ENCODE data around the gene MYH11.
"Not testable (repeated sequence)": the region's sequence is repeated elsewhere in the genome, so short reads cannot be mapped to it uniquely, and the experiment has no call there.

MYH11 gene

GRCh38 chr16:15820837-15821236 lies 36.0 kb downstream of the MYH11 start:
- TF ChIP-seq, protein P1, sequence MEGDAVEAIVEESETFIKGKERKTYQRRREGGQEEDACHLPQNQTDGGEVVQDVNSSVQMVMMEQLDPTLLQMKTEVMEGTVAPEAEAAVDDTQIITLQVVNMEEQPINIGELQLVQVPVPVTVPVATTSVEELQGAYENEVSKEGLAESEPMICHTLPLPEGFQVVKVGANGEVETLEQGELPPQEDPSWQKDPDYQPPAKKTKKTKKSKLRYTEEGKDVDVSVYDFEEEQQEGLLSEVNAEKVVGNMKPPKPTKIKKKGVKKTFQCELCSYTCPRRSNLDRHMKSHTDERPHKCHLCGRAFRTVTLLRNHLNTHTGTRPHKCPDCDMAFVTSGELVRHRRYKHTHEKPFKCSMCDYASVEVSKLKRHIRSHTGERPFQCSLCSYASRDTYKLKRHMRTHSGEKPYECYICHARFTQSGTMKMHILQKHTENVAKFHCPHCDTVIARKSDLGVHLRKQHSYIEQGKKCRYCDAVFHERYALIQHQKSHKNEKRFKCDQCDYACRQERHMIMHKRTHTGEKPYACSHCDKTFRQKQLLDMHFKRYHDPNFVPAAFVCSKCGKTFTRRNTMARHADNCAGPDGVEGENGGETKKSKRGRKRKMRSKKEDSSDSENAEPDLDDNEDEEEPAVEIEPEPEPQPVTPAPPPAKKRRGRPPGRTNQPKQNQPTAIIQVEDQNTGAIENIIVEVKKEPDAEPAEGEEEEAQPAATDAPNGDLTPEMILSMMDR (IDR thresholded peaks at IDR 0.05; ENCODE audit: borderline replicate concordance, control extremely low read depth, extremely low read depth, insufficient read depth, missing control alignments), result no peak
- DNase-seq (ENCODE audit: low spot score), result no peak
- in situ Hi-C loops (cut with MboI; ENCODE audit: low sequenced_read_pairs, unreplicated experiment), result loop anchor here (25.0 kb wide), 1 partner anchor 991 kb away; no protein-coding TSS in a partner anchor

DNA sequence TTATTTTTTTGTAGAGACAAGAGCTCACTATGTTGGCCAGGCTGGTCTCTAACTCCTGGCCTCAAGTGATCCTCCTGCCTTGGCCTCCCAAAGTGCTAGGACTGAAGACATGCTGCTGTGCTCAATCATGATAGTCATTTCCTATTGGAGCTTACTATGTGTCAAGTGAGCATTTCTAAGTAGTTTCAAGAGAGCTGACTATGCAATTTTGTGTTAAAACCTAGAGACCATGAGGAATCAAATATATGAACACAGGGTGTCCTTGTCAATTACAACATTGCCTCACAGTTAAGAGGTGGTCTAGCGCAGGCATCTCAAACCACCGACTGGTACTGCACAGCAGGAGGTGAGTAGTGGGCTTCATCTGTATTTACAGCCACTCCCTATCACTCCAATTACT lies 37.8 kb downstream of the MYH11 start:
- TF ChIP-seq, protein P1 (IDR thresholded peaks at IDR 0.05; ENCODE audit: borderline replicate concordance, control extremely low read depth, extremely low read depth, insufficient read depth, missing control alignments), result no peak
- in situ Hi-C loops (cut with MboI; ENCODE audit: low sequenced_read_pairs, unreplicated experiment), result loop anchor here (10.0 to 25.0 kb wide), 2 partner anchors 64 to 993 kb away; no protein-coding TSS in a partner anchor
- no peak for DNase-seq (ENCODE audit: low spot score)

DNA sequence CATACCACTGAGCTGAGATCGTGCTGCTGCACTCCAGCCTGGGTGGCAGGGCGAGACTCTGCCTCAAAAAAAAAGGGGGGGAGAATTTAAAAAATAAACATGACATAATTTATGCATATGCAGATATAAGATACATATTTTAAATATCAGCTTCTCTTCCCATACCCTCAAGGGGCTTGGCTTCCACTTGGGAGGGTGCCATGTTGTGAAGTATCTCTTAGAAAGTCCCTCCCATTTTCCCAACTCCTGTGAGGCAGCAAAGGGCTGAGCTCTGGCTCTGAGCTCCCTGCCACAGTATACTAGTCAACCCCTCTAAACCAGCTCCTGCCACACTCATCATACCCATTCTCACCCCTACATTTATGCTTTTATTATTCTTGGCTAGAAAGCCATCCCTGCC lies 39.4 kb downstream of the MYH11 start:
- TF ChIP-seq, protein P1 (IDR thresholded peaks at IDR 0.05; ENCODE audit: borderline replicate concordance, control extremely low read depth, extremely low read depth, insufficient read depth, missing control alignments), result no peak
- in situ Hi-C loops (cut with MboI; ENCODE audit: low sequenced_read_pairs, unreplicated experiment), result loop anchor here (10.0 to 25.0 kb wide), 2 partner anchors 63 to 995 kb away; no protein-coding TSS in a partner anchor
- DNase-seq (ENCODE audit: low spot score), result no peak

DNA sequence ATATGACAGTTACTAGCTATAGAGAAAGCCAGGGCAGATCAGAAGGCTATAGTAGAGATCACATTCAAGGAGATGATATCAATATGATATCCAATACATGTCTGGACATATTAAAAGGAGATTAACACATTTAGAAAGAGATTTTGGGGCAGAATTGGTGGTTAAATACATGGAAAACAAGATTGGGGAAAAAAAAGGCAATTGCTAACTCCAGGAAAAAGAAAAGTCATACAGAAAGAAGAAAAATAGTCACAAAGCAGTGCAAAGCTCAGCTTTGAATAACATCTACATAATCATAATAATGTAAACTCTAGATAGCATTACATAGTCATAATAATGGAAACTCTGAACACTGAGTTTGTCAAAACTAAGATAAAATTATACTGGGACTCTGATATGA lies 40.6 kb downstream of the MYH11 start:
- TF ChIP-seq, protein P1 (IDR thresholded peaks at IDR 0.05; ENCODE audit: borderline replicate concordance, control extremely low read depth, extremely low read depth, insufficient read depth, missing control alignments), result no peak
- no peak for DNase-seq (ENCODE audit: low spot score)
- in situ Hi-C loops (cut with MboI; ENCODE audit: low sequenced_read_pairs, unreplicated experiment), result loop anchor here (10.0 to 25.0 kb wide), 2 partner anchors 61 to 996 kb away; no protein-coding TSS in a partner anchor

GRCh38 chr16:15812401-15812750 lies 44.5 kb downstream of the MYH11 start:
- in situ Hi-C loops (cut with MboI; ENCODE audit: low sequenced_read_pairs, unreplicated experiment), result loop anchor here (10.0 to 25.0 kb wide), 2 partner anchors 58 to 1000 kb away; no protein-coding TSS in a partner anchor
- DNase-seq (ENCODE audit: low spot score), result not testable (repeated sequence)

GRCh38 chr16:15811481-15812400 lies 45.1 kb downstream of the MYH11 start:
- no peak for DNase-seq (ENCODE audit: low spot score)
- TF ChIP-seq, protein P1 (IDR thresholded peaks at IDR 0.05; ENCODE audit: borderline replicate concordance, control extremely low read depth, extremely low read depth, insufficient read depth, missing control alignments), result no peak
- in situ Hi-C loops (cut with MboI; ENCODE audit: low sequenced_read_pairs, unreplicated experiment), result loop anchor here (10.0 to 25.0 kb wide), 2 partner anchors 57 to 1001 kb away; no protein-coding TSS in a partner anchor

DNA sequence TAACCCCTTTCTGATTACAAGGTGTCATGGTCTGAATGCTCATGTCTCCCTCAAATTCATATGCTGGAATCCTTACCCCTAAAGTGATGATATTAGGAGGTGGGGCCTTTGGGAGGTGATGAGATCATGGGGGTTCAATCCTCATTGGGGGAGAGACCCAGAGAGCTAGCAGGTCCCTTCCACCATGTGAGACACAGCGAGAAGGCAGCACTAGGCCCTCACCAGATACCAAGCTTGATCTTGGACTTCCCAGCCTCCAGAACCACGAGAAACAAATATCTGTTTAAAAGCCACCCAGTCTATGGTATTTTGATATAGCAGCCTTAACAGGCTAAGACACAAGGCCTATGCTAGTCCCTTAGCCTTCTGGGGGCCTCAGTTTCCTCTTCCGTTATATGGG lies 45.9 kb downstream of the MYH11 start:
- in situ Hi-C loops (cut with MboI; ENCODE audit: low sequenced_read_pairs, unreplicated experiment), result loop anchor here (10.0 to 25.0 kb wide), 2 partner anchors 56 to 1001 kb away; no protein-coding TSS in a partner anchor
- TF ChIP-seq, protein P1 (IDR thresholded peaks at IDR 0.05; ENCODE audit: borderline replicate concordance, control extremely low read depth, extremely low read depth, insufficient read depth, missing control alignments), result no peak
- DNase-seq (ENCODE audit: low spot score), result no peak

All from GM13976 (cell line).